Keratinocyte (primary cell): Measurements from ENCODE around the gene TBP. TPM values are rescaled to one million over a fixed set of nuclear protein-coding genes. Genes with fewer than 3 reads are reported as not detected.

Source experiments
- DNase-seq: peaks from one replicate; pipeline ENCODE4 v3.0.0-alpha.2; 2011; ENCODE audit warnings: low read depth, missing footprints, low spot score
- FAIRE-seq: peaks from 2 replicates; lab custom pipeline; 2011; peaks lifted over from hg19 to GRCh38; lab: Jason Lieb, UNC
- H2AFZ ChIP-seq: 2 replicates; pipeline ENCODE4 v1.6.0; 2012; ENCODE audit warnings: low read length, control low read depth, inconsistent platforms; ENCODE audit not compliant: control insufficient read depth
- H3K27ac ChIP-seq: 2 replicates; pipeline ENCODE4 v1.5.1; 2011; ENCODE audit warnings: low read length; ENCODE audit not compliant: control insufficient read depth, insufficient read depth
- H3K27me3 ChIP-seq: 3 replicates; pipeline ENCODE4 v1.6.0; 2011; ENCODE audit warnings: low read length; ENCODE audit not compliant: control insufficient read depth, insufficient read depth; ENCODE audit errors: extremely low read depth
- H3K36me3 ChIP-seq, 2 experiments: 2 replicates in 1 of 2; 3 replicates in 1 of 2; pipeline ENCODE4 v1.5.1; 2011; ENCODE audit warnings: low read length in 2 of 2, mild to moderate bottlenecking in 1 of 2; ENCODE audit not compliant: control insufficient read depth in 2 of 2, insufficient read depth in 2 of 2; ENCODE audit errors: extremely low read depth in 1 of 2
- H3K4me1 ChIP-seq: 3 replicates; pipeline ENCODE4 v1.5.1; 2011; ENCODE audit warnings: low read length; ENCODE audit not compliant: control insufficient read depth, insufficient read depth; ENCODE audit errors: extremely low read depth
- H3K4me2 ChIP-seq: 3 replicates; pipeline ENCODE4 v1.6.0; 2011; ENCODE audit warnings: low read depth, low read length; ENCODE audit not compliant: control insufficient read depth, insufficient read depth; ENCODE audit errors: extremely low read depth
- H3K4me3 ChIP-seq, 3 experiments: fragments of 200-600 bp in 1 of 3; sonication (generic) in 1 of 3; 2 replicates in 2 of 3; 3 replicates in 1 of 3; pipeline ENCODE4 v1.5.1; 2011 to 2016; ENCODE audit warnings: low read length in 3 of 3, mild to moderate bottlenecking in 3 of 3, control low read depth in 2 of 3, inconsistent platforms in 1 of 3, low read depth in 1 of 3, mixed read lengths in 1 of 3, mixed run types in 1 of 3, moderate library complexity in 1 of 3; ENCODE audit not compliant: control insufficient read depth in 2 of 3, insufficient read depth in 2 of 3; ENCODE audit errors: extremely low read depth in 1 of 3
- H3K79me2 ChIP-seq: 2 replicates; pipeline ENCODE4 v1.6.0; 2012; ENCODE audit warnings: low read length; ENCODE audit not compliant: control insufficient read depth, insufficient read depth
- H3K9ac ChIP-seq: 3 replicates; pipeline ENCODE4 v1.6.0; 2011; ENCODE audit warnings: low read length; ENCODE audit not compliant: control insufficient read depth, insufficient read depth; ENCODE audit errors: extremely low read depth
- H3K9me1 ChIP-seq: 3 replicates; pipeline ENCODE4 v1.6.0; 2011; ENCODE audit warnings: low read length; ENCODE audit not compliant: control insufficient read depth, insufficient read depth; ENCODE audit errors: extremely low read depth
- H3K9me3 ChIP-seq: 2 replicates; pipeline ENCODE4 v1.5.1; 2012; ENCODE audit warnings: low read depth, low read length; ENCODE audit not compliant: control insufficient read depth
- H4K20me1 ChIP-seq: 3 replicates; pipeline ENCODE4 v1.6.0; 2011; ENCODE audit warnings: low read length; ENCODE audit not compliant: control insufficient read depth, insufficient read depth; ENCODE audit errors: extremely low read depth
- EZH2 ChIP-seq: IDR thresholded peaks from one replicate; pipeline ENCODE4 v1.6.1; 2012; ENCODE audit warnings: inconsistent platforms, mild to moderate bottlenecking, low read length, moderate library complexity
- dilution Hi-C: fragments of 300-500 bp; cut with MboI; formaldehyde crosslinking; loops from one replicate; pipeline ENCODE4 v1.7.0; 2020; ENCODE audit warnings: low sequenced_read_pairs; ENCODE audit not compliant: extremely low pct_ligation_motif_present
- polyA plus RNA-seq, 5 experiments: library from polyadenylated mRNA; depleted of rRNA in 3 of 5; stranded (reverse) in 3 of 5; stranded (forward) in 1 of 5; unstranded in 1 of 5; fragments of >200 nt; gene quantifications; 1 replicate in 1 of 5; 2 replicates in 3 of 5; 3 replicates in 1 of 5; pipeline versions ENCODE4 v1.2.1 to v1.2.3, GENCODE V29; 2011 to 2012; ENCODE audit warnings: missing spikeins in 2 of 5, low read depth in 1 of 5, low replicate concordance in 1 of 5
- TF ChIP-seq, protein P1 (sequence below), 3 experiments: IDR thresholded peaks in 1 of 3; conservative IDR thresholded peaks in 1 of 3; optimal IDR thresholded peaks in 1 of 3; 2 replicates in 2 of 3; 3 replicates in 1 of 3; pipeline versions ENCODE3 to v1.5.1; 2011; ENCODE audit warnings: low read length in 3 of 3, mild to moderate bottlenecking in 3 of 3, moderate library complexity in 2 of 3, control low read depth in 1 of 3, inconsistent platforms in 1 of 3; ENCODE audit not compliant: insufficient read depth in 2 of 3; ENCODE audit errors: extremely low read depth in 1 of 3

TBP gene
- polyA plus RNA-seq, 1 donor (not counting 4 experiments of a cell fraction or from before 2014, with no cell fraction given) = 17.3 TPM

- Histone ChIP-seq H4K20me1 (no peaks in the 10 kb centered on the region), H3K4me1 (peaks cover 6% of the 10 kb centered on the region), H3K9me3 (no peaks in the 10 kb centered on the region), H3K79me2 (no peaks in the 10 kb centered on the region), H2AFZ (no peak overlapping the region), H3K27ac (no peak overlapping the region), H3K36me3 (no peaks in the 10 kb centered on the region), H3K9me1 (no peaks in the 10 kb centered on the region), H3K4me3 (no peak overlapping the region), H3K4me2 (no peak overlapping the region), H3K27me3 (no peaks in the 10 kb centered on the region), H3K9ac (no peak overlapping the region)
- FAIRE-seq (no peak), DNase-seq (no peak)
- dilution Hi-C loops = no loop called here
- no peak for TF ChIP-seq EZH2
Measured at GRCh38 chr6:170512249-170512648, 41.9 kb upstream of the TBP start.

DNA sequence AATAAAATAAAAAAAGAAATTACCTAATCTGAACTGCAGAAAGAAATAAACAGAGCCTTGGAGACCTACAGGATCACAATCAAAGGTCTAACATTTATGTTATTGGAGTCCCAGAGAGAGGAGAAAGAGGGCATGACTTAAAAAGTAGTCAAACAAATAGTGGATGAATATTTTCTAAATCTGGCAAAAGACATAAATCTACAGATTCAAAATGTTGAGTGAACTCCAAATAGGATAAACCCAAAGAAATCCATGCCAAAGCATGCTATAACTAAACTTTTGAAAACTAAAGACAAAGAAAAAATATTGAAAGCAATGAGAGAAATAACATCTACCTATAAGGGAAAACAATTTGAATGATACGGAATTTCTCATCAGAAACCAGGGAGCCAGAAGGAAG, 39.3 kb upstream of the TBP start:
- dilution Hi-C loops = no loop called here
- no peak for FAIRE-seq
- Histone ChIP-seq H3K4me3 (no peak overlapping the region), H3K36me3 (no peaks in the 10 kb centered on the region), H3K27ac (no peak overlapping the region), H4K20me1 (no peaks in the 10 kb centered on the region), H3K79me2 (no peaks in the 10 kb centered on the region), H3K9me3 (no peaks in the 10 kb centered on the region), H3K27me3 (no peaks in the 10 kb centered on the region), H3K9me1 (no peaks in the 10 kb centered on the region), H3K9ac (no peak overlapping the region), H3K4me1 (peaks cover 6% of the 10 kb centered on the region), H2AFZ (no peak overlapping the region), H3K4me2 (no peak overlapping the region)
- no peak for DNase-seq
- TF ChIP-seq EZH2 = no peak
- TF ChIP-seq, protein P1, sequence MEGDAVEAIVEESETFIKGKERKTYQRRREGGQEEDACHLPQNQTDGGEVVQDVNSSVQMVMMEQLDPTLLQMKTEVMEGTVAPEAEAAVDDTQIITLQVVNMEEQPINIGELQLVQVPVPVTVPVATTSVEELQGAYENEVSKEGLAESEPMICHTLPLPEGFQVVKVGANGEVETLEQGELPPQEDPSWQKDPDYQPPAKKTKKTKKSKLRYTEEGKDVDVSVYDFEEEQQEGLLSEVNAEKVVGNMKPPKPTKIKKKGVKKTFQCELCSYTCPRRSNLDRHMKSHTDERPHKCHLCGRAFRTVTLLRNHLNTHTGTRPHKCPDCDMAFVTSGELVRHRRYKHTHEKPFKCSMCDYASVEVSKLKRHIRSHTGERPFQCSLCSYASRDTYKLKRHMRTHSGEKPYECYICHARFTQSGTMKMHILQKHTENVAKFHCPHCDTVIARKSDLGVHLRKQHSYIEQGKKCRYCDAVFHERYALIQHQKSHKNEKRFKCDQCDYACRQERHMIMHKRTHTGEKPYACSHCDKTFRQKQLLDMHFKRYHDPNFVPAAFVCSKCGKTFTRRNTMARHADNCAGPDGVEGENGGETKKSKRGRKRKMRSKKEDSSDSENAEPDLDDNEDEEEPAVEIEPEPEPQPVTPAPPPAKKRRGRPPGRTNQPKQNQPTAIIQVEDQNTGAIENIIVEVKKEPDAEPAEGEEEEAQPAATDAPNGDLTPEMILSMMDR (optimal IDR thresholded peaks at IDR 0.05 in 1 of 3, IDR thresholded peaks at IDR 0.05 in 1 of 3, conservative IDR thresholded peaks at IDR 0.05 in 1 of 3; ENCODE audit: extremely low read depth in 1 of 3, insufficient read depth in 2 of 3, low read length in 3 of 3) = no peak
